PC-9 (cell line): ENCODE results near the gene GZMM. TPM values are rescaled to one million over a fixed set of nuclear protein-coding genes. Genes with fewer than 3 reads are reported as not detected.

Experiments
- BruUV-seq: library from RNA; stranded (reverse); fragments of 400-500 nt; replicated peaks from 2 replicates; lab custom pipeline; 2021; lab: Mats Ljungman, UMichigan
- CTCF ChIA-PET: fragments of 300-600 bp; sonication (Branson Sonifier 250); formaldehyde crosslinking; loops from one replicate; lab custom pipeline; 2022; ENCODE audit warnings: antibody characterized with exemption; lab: Charles Lee
- POLR2A ChIA-PET: fragments of 300-600 bp; sonication (Branson Sonifier 250); formaldehyde crosslinking; loops from one replicate; lab custom pipeline; 2022; ENCODE audit warnings: antibody characterized with exemption; ENCODE audit not compliant: unreplicated experiment; lab: Charles Lee
- DNase-seq, 2 experiments: peaks; one replicate each; pipeline versions ENCODE4 v3.0.0 to v3.0.0-alpha.2; 2015 to 2022; ENCODE audit warnings: mixed read lengths in 1 of 2
- H2AFZ ChIP-seq: fragments of 200-600 bp; sonication (generic); 2 replicates; pipeline ENCODE4 v1.8.1; 2017; ENCODE audit warnings: antibody characterized with exemption
- H3F3A ChIP-seq: fragments of 200-600 bp; sonication (generic); 2 replicates; pipeline ENCODE4 v1.8.1; 2017; ENCODE audit warnings: antibody characterized with exemption, mild to moderate bottlenecking, low read depth; ENCODE audit not compliant: insufficient read depth
- H3K27ac ChIP-seq: fragments of 200-600 bp; sonication (generic); 2 replicates; pipeline ENCODE4 v1.6.1; 2016; ENCODE audit warnings: mixed run types
- H3K27me3 ChIP-seq: fragments of 200-600 bp; sonication (generic); 2 replicates; pipeline ENCODE4 v1.6.1; 2016; ENCODE audit warnings: low read depth, mixed run types; ENCODE audit not compliant: insufficient read depth
- H3K36me3 ChIP-seq: fragments of 200-600 bp; sonication (generic); 2 replicates; pipeline ENCODE4 v1.6.1; 2016; ENCODE audit warnings: low read depth, mixed run types
- H3K4me1 ChIP-seq: fragments of 200-600 bp; sonication (generic); replicated peaks from 2 replicates; pipeline ENCODE4 v1.6.1; 2016; ENCODE audit warnings: mixed run types; ENCODE audit not compliant: insufficient read depth
- H3K4me2 ChIP-seq: fragments of 200-600 bp; sonication (generic); 2 replicates; pipeline ENCODE4 v1.6.1; 2017; ENCODE audit warnings: mixed run types
- H3K4me3 ChIP-seq: fragments of 200-600 bp; sonication (generic); 2 replicates; pipeline ENCODE4 v1.6.1; 2016; ENCODE audit warnings: mixed run types
- H3K79me2 ChIP-seq: fragments of 200-600 bp; sonication (generic); 2 replicates; pipeline ENCODE4 v1.6.1; 2017; ENCODE audit warnings: low read depth, mixed run types
- H3K9me2 ChIP-seq: fragments of 200-600 bp; sonication (generic); 2 replicates; pipeline ENCODE4 v1.8.1; 2017; ENCODE audit warnings: mild to moderate bottlenecking; ENCODE audit not compliant: insufficient read depth
- H3K9me3 ChIP-seq: fragments of 200-600 bp; sonication (generic); 2 replicates; pipeline ENCODE4 v1.8.1; 2016; ENCODE audit warnings: low read depth; ENCODE audit not compliant: insufficient read depth
- H4K20me1 ChIP-seq: fragments of 200-600 bp; sonication (generic); 2 replicates; pipeline ENCODE4 v1.8.1; 2017; ENCODE audit not compliant: insufficient read depth
- EZH2 ChIP-seq: fragments of 200-600 bp; sonication (generic); IDR thresholded peaks from 2 replicates; pipeline ENCODE4 v1.8.0; 2017; ENCODE audit warnings: antibody characterized with exemption, low read depth
- intact Hi-C: fragments of 100-400 bp; cut with micrococcal nuclease; formaldehyde crosslinking; loops from one replicate; pipeline ENCODE4 v1.10.0; 2022; ENCODE audit not compliant: unreplicated experiment
- total RNA-seq: library from RNA; stranded (reverse); gene quantifications from 2 replicates; pipeline ENCODE4 v1.2.3, GENCODE V29; 2021
- TF ChIP-seq, protein P1 (sequence below): fragments of 200-600 bp; sonication (generic); conservative IDR thresholded peaks from 2 replicates; pipeline ENCODE4 v1.6.1; 2017; ENCODE audit warnings: mixed run types, antibody characterized with exemption, mild to moderate bottlenecking, moderate library complexity

GZMM gene
- total RNA-seq, 1 experiment from 2014 or later = 0.39 TPM

DNA sequence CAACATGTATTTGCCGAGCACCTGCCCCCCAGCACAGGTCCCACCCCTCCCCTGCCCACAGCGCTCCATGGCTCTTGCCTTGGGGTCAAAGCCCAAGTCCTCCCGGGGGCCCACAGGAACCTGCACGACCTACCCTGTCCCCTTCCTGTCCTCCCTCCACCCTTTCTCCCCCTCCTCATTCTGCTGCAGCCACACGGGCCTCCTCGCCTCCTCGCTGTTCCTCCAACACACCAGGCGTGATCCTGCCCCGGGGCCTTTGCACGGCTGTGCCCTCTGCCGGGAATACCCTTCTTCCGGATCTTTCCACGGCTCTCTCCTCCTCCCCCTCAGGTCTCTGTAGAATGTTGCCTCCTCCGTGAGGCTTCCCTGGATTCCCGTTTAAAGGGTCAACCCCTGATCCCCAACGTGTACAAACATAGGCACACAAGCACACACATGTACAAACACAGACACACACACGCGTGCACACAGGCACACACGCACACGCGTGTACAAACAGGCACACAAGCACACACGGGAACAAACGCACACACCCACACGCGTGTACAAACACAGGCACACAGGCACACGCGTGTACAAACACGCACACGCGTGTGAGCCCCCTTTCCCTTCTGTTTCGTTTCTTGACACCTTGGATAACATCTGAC lies 44.8 kb upstream of the GZMM start:
- H3K36me3 ChIP-seq = no peaks in the 10 kb centered on the region
- no peaks in the 10 kb centered on the region for H3K79me2 ChIP-seq
- H3K4me3 ChIP-seq = no peak overlapping the region
- no peak for TF ChIP-seq EZH2
- TF ChIP-seq, protein P1, sequence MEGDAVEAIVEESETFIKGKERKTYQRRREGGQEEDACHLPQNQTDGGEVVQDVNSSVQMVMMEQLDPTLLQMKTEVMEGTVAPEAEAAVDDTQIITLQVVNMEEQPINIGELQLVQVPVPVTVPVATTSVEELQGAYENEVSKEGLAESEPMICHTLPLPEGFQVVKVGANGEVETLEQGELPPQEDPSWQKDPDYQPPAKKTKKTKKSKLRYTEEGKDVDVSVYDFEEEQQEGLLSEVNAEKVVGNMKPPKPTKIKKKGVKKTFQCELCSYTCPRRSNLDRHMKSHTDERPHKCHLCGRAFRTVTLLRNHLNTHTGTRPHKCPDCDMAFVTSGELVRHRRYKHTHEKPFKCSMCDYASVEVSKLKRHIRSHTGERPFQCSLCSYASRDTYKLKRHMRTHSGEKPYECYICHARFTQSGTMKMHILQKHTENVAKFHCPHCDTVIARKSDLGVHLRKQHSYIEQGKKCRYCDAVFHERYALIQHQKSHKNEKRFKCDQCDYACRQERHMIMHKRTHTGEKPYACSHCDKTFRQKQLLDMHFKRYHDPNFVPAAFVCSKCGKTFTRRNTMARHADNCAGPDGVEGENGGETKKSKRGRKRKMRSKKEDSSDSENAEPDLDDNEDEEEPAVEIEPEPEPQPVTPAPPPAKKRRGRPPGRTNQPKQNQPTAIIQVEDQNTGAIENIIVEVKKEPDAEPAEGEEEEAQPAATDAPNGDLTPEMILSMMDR = no peak
- H3K27ac ChIP-seq = no peak overlapping the region
- no peak for DNase-seq
- no peaks in the 10 kb centered on the region for H3K9me2 ChIP-seq
- H3K4me1 ChIP-seq = no peaks in the 10 kb centered on the region
- no peaks in the 10 kb centered on the region for H3K9me3 ChIP-seq
- H2AFZ ChIP-seq = no peak overlapping the region
- no peak overlapping the region for H3K4me2 ChIP-seq
- no TSS peak for BruUV-seq
- H3K27me3 ChIP-seq = no peaks in the 10 kb centered on the region
- peaks cover 25% of the 10 kb centered on the region; the same call in 1 of the 2 replicates for H3F3A ChIP-seq
- CTCF ChIA-PET = no interaction called here
- POLR2A ChIA-PET = no interaction called here
- intact Hi-C loops = no loop called here
- no peaks in the 10 kb centered on the region for H4K20me1 ChIP-seq

GRCh38 chr19:501646-502045 lies 42.2 kb upstream of the GZMM start:
- H2AFZ ChIP-seq = no peak overlapping the region
- H4K20me1 ChIP-seq = no peaks in the 10 kb centered on the region
- H3F3A ChIP-seq = peaks cover 15% of the 10 kb centered on the region; the same call in 1 of the 2 replicates
- DNase-seq = no peak
- no peak overlapping the region for H3K27ac ChIP-seq
- H3K27me3 ChIP-seq = no peaks in the 10 kb centered on the region
- intact Hi-C loops = no loop called here
- no peaks in the 10 kb centered on the region for H3K9me2 ChIP-seq
- BruUV-seq = no TSS peak
- H3K9me3 ChIP-seq = no peaks in the 10 kb centered on the region
- 0 out of 2 replicates have a peak, but pooled peaks cover 6% of the 10 kb centered on the region for H3K4me1 ChIP-seq
- H3K36me3 ChIP-seq = no peaks in the 10 kb centered on the region
- ChIA-PET POLR2A (no interaction called here), CTCF (no interaction called here)
- no peaks in the 10 kb centered on the region for H3K79me2 ChIP-seq
- TF ChIP-seq, protein P1 = no peak
- no peak for TF ChIP-seq EZH2
- H3K4me3 ChIP-seq = no peak overlapping the region
- H3K4me2 ChIP-seq = no peak overlapping the region

DNA sequence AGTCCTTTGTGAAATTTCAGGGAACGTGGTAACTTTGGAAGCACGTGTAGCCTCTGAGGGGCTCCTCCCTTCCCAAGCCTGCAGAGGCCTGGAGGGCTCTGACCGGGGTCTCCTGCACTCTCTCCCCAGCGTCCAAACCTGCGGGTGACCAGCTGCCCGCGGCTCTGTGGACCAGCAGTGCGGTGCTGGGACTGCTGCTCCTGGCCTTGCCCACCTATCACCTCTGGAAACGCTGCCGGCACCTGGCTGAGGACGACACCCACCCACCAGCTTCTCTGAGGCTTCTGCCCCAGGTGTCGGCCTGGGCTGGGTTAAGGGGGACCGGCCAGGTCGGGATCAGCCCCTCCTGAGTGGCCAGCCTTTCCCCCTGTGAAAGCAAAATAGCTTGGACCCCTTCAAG lies 39.2 kb upstream of the GZMM start:
- ChIA-PET POLR2A (no interaction called here), CTCF (no interaction called here)
- Histone ChIP-seq H3K4me1 (0 out of 2 replicates have a peak, but pooled peaks cover 6% of the 10 kb centered on the region), H3K9me2 (no peaks in the 10 kb centered on the region), H4K20me1 (no peaks in the 10 kb centered on the region), H3K4me3 (no peak overlapping the region), H2AFZ (no peak overlapping the region), H3K27me3 (no peaks in the 10 kb centered on the region), H3K36me3 (no peaks in the 10 kb centered on the region), H3F3A (peaks cover 19% of the 10 kb centered on the region; the same call in 1 of the 2 replicates), H3K4me2 (no peak overlapping the region), H3K9me3 (no peaks in the 10 kb centered on the region), H3K27ac (no peak overlapping the region), H3K79me2 (peaks cover 6% of the 10 kb centered on the region)
- no peak for DNase-seq
- BruUV-seq = no TSS peak
- TF ChIP-seq, protein P1 = no peak
- TF ChIP-seq EZH2 = no peak
- intact Hi-C loops = no loop called here
